DND-41 (cell line): Measurements from ENCODE around the gene SNF8.

Experiments
- EZH2 ChIP-seq: IDR thresholded peaks from 3 replicates; pipeline ENCODE4 v1.6.1; 2012; ENCODE audit warnings: borderline replicate concordance, low read depth, mild to moderate bottlenecking, moderate library complexity, low read length, inconsistent platforms; ENCODE audit not compliant: severe bottlenecking
- TF ChIP-seq, protein P1 (sequence below): IDR thresholded peaks from 2 replicates; pipeline ENCODE4 v1.5.1; 2012; ENCODE audit warnings: borderline replicate concordance, low read length, moderate library complexity, mild to moderate bottlenecking; ENCODE audit not compliant: poor library complexity, severe bottlenecking; ENCODE audit errors: extremely low read depth

DNA sequence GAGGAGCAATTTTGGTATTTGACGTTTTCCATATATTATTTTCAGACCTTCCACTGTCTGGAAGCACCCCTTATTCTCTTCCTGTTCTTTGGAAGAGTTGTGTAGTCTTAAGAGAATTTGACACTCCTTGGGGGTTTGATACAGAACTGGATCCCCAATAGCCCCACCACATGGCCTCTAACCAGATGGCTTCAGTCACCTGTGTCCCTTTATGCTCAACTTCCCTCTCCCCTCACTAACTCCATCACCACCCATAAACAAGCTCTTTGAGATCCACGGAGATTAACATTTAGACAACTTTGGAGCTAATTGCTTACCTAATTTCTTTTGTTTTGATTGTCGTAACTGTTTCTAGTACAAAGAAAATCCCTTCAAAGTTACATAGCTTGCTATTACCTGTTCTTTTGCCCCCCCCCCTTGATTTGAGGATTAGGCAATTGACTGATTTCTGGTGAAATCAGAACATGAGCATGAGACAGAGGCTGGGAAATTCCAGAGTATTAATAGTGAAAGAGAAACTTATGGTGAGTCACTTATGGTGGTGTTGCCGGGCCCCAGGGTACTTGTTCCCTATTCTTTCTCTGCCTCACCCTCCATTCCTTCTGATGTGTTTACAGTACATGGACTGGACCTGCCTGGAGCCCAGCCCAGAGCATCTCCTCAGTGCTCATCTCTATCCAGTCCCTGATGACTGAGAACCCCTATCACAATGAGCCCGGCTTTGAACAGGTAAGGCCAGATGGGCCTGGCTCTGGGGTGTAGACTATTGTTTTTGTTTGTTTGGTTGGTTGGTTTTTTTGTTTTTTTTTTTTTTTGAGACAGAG lies 29.0 kb downstream of the SNF8 start:
- TF ChIP-seq, protein P1, sequence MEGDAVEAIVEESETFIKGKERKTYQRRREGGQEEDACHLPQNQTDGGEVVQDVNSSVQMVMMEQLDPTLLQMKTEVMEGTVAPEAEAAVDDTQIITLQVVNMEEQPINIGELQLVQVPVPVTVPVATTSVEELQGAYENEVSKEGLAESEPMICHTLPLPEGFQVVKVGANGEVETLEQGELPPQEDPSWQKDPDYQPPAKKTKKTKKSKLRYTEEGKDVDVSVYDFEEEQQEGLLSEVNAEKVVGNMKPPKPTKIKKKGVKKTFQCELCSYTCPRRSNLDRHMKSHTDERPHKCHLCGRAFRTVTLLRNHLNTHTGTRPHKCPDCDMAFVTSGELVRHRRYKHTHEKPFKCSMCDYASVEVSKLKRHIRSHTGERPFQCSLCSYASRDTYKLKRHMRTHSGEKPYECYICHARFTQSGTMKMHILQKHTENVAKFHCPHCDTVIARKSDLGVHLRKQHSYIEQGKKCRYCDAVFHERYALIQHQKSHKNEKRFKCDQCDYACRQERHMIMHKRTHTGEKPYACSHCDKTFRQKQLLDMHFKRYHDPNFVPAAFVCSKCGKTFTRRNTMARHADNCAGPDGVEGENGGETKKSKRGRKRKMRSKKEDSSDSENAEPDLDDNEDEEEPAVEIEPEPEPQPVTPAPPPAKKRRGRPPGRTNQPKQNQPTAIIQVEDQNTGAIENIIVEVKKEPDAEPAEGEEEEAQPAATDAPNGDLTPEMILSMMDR: no peak
- no peak for TF ChIP-seq EZH2
